Keratinocyte (primary cell): ENCODE data around the gene POR.

Experiments
- EZH2 ChIP-seq: IDR thresholded peaks from one replicate; pipeline ENCODE4 v1.6.1; 2012; ENCODE audit warnings: inconsistent platforms, mild to moderate bottlenecking, low read length, moderate library complexity
- TF ChIP-seq, protein P1 (sequence below), 3 experiments: IDR thresholded peaks in 1 of 3; conservative IDR thresholded peaks in 1 of 3; optimal IDR thresholded peaks in 1 of 3; 2 replicates in 2 of 3; 3 replicates in 1 of 3; pipeline versions ENCODE3 to v1.5.1; 2011; ENCODE audit warnings: low read length in 3 of 3, mild to moderate bottlenecking in 3 of 3, moderate library complexity in 2 of 3, control low read depth in 1 of 3, inconsistent platforms in 1 of 3; ENCODE audit not compliant: insufficient read depth in 2 of 3; ENCODE audit errors: extremely low read depth in 1 of 3

DNA sequence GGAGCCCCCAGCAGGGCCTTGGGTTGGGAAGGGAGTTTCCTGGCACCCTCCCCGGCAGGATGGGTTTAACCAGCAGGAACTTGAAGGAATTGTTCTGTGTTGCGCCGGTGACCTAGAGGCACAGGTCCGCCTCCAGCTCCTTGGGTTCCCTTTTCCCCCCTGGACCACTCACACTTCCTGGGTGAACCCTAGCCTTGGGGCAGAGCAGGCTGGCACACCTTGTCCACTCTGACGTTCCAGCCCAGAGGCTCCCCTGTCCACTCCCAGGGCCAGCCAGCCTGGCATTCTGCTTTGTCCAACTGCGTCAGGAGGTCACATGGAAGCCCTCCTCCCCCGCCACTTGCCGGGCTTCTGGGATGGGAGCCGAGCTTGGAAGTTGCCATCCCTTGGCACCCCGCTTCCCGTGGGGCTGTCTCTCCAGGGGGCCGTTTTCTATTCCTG is 53.6 kb downstream of the POR start:
- TF ChIP-seq, protein P1, sequence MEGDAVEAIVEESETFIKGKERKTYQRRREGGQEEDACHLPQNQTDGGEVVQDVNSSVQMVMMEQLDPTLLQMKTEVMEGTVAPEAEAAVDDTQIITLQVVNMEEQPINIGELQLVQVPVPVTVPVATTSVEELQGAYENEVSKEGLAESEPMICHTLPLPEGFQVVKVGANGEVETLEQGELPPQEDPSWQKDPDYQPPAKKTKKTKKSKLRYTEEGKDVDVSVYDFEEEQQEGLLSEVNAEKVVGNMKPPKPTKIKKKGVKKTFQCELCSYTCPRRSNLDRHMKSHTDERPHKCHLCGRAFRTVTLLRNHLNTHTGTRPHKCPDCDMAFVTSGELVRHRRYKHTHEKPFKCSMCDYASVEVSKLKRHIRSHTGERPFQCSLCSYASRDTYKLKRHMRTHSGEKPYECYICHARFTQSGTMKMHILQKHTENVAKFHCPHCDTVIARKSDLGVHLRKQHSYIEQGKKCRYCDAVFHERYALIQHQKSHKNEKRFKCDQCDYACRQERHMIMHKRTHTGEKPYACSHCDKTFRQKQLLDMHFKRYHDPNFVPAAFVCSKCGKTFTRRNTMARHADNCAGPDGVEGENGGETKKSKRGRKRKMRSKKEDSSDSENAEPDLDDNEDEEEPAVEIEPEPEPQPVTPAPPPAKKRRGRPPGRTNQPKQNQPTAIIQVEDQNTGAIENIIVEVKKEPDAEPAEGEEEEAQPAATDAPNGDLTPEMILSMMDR (optimal IDR thresholded peaks at IDR 0.05 in 1 of 3, IDR thresholded peaks at IDR 0.05 in 1 of 3, conservative IDR thresholded peaks at IDR 0.05 in 1 of 3; ENCODE audit: extremely low read depth in 1 of 3, insufficient read depth in 2 of 3, low read length in 3 of 3): no peak
- TF ChIP-seq EZH2: no peak
